ENCODE measurements around the gene ICAM1. TPM values are rescaled to one million over a fixed set of nuclear protein-coding genes. Genes with fewer than 3 reads are reported as not detected.

The ICAM1 gene
- total and polyA plus RNA-seq, 2 of the 13 experiments (the other 11 are each of a cell fraction or from before 2014, with no cell fraction given), result 37.9 to 98.4 TPM

DNA sequence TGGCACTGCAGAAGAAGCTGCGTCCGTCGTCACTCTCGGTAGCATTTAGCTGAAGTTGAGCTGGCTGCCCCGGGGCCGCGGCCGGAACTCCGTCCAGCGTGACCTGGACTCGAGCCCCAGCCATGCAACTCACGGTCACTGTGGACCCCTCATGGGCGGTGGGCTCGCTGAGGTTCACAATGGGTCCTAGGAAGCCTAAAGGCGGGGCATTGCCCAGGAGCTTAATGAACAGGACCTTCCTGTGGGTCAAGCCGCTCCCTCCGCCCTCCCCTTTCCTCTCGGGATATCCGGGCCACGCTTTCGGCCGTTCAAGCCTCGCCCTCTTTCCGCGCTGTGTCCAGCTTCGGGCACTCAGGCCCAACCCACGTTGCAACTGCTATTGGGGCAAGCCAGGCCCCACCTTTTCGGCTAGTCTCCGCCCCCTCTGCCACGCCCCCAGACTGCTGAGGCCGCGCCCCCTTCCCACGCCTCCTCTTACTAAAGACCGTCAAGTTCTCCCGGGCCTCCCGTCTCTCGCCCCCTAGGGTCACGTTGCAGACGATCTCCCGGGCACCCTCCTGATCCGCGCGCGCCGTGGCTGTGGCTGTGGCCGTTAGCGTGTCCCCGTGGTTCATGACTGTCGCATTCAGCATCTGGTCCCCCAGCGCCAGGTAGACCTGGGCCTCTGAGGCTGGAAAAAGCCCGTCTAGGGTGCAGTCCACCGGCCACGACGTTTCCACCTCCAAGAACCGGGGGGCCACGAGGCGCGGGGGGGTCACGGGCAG lies 63.9 kb downstream of the ICAM1 start (continued):
- 0 out of 2 replicates have a peak, but pooled peaks have one; percentile 29 for TF ChIP-seq ZBTB7A (CRISPR knock-in tag; IDR thresholded peaks at IDR 0.05)
- TF ChIP-seq, protein P1, sequence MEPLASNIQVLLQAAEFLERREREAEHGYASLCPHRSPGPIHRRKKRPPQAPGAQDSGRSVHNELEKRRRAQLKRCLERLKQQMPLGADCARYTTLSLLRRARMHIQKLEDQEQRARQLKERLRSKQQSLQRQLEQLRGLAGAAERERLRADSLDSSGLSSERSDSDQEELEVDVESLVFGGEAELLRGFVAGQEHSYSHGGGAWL (CRISPR knock-in tag; IDR thresholded peaks at IDR 0.05), result 0 out of 2 replicates have a peak, but pooled peaks have one; percentile 41
- TF ChIP-seq MYC (CRISPR knock-in tag; IDR thresholded peaks at IDR 0.05; ENCODE audit: borderline replicate concordance), result peak; percentile 87; the same call in 1 of the 2 replicates
- peak; percentile 54; the same call in 1 of the 2 replicates for TF ChIP-seq ISX (CRISPR knock-in tag; conservative IDR thresholded peaks at IDR 0.05)
- no peak for TF ChIP-seq RARG (CRISPR knock-in tag; IDR thresholded peaks at IDR 0.05; ENCODE audit: low read depth)
- peak; percentile 71; the same call in 1 of the 2 replicates for TF ChIP-seq GABPB1 (CRISPR knock-in tag; IDR thresholded peaks at IDR 0.05)
- TF ChIP-seq ZNF24 (IDR thresholded peaks at IDR 0.05), result no peak
- TF ChIP-seq DR1 (CRISPR knock-in tag; IDR thresholded peaks at IDR 0.05), result peak; percentile 88
- TF ChIP-seq FLYWCH1 (CRISPR knock-in tag; IDR thresholded peaks at IDR 0.05), result no peak
- no peak for TF ChIP-seq MIXL1 (CRISPR knock-in tag; IDR thresholded peaks at IDR 0.05)
- TF ChIP-seq ZNF530 (CRISPR knock-in tag; IDR thresholded peaks at IDR 0.05; ENCODE audit: low read depth), result no peak
- no peak for TF ChIP-seq ZNF33A (CRISPR knock-in tag; IDR thresholded peaks at IDR 0.05; ENCODE audit: borderline replicate concordance)
- TF ChIP-seq PHF21A (CRISPR knock-in tag; IDR thresholded peaks at IDR 0.05), result 0 out of 2 replicates have a peak, but pooled peaks have one; percentile 44
- TF ChIP-seq, protein P2, sequence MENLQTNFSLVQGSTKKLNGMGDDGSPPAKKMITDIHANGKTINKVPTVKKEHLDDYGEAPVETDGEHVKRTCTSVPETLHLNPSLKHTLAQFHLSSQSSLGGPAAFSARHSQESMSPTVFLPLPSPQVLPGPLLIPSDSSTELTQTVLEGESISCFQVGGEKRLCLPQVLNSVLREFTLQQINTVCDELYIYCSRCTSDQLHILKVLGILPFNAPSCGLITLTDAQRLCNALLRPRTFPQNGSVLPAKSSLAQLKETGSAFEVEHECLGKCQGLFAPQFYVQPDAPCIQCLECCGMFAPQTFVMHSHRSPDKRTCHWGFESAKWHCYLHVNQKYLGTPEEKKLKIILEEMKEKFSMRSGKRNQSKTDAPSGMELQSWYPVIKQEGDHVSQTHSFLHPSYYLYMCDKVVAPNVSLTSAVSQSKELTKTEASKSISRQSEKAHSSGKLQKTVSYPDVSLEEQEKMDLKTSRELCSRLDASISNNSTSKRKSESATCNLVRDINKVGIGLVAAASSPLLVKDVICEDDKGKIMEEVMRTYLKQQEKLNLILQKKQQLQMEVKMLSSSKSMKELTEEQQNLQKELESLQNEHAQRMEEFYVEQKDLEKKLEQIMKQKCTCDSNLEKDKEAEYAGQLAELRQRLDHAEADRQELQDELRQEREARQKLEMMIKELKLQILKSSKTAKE (CRISPR knock-in tag; IDR thresholded peaks at IDR 0.05; ENCODE audit: borderline replicate concordance), result no peak
- TF ChIP-seq SAP130 (CRISPR knock-in tag; IDR thresholded peaks at IDR 0.05; ENCODE audit: low read depth), result peak; percentile 98
- TF ChIP-seq, protein P3, sequence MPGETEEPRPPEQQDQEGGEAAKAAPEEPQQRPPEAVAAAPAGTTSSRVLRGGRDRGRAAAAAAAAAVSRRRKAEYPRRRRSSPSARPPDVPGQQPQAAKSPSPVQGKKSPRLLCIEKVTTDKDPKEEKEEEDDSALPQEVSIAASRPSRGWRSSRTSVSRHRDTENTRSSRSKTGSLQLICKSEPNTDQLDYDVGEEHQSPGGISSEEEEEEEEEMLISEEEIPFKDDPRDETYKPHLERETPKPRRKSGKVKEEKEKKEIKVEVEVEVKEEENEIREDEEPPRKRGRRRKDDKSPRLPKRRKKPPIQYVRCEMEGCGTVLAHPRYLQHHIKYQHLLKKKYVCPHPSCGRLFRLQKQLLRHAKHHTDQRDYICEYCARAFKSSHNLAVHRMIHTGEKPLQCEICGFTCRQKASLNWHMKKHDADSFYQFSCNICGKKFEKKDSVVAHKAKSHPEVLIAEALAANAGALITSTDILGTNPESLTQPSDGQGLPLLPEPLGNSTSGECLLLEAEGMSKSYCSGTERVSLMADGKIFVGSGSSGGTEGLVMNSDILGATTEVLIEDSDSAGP (CRISPR knock-in tag; IDR thresholded peaks at IDR 0.05; ENCODE audit: borderline replicate concordance), result peak; percentile 70; the same call in 1 of the 2 replicates
- TF ChIP-seq ZNF121 (CRISPR knock-in tag; IDR thresholded peaks at IDR 0.05), result no peak
- TF ChIP-seq FOXJ3 (CRISPR knock-in tag; IDR thresholded peaks at IDR 0.05; ENCODE audit: borderline replicate concordance), result peak; percentile 50; the same call in 1 of the 2 replicates
- peak; percentile 91 for TF ChIP-seq THAP7 (CRISPR knock-in tag; IDR thresholded peaks at IDR 0.05)
- TF ChIP-seq HOMEZ (CRISPR knock-in tag; IDR thresholded peaks at IDR 0.05; ENCODE audit: low read depth), result 0 out of 2 replicates have a peak, but pooled peaks have one; percentile 25
- TF ChIP-seq MBD4 (IDR thresholded peaks at IDR 0.05; ENCODE audit: borderline replicate concordance, low read length), result no peak
- TF ChIP-seq YEATS2 (CRISPR knock-in tag; IDR thresholded peaks at IDR 0.05; ENCODE audit: borderline replicate concordance), result no peak
- TF ChIP-seq KDM1A (CRISPR knock-in tag; IDR thresholded peaks at IDR 0.05), result no peak
- no peak for TF ChIP-seq NR2C2 (CRISPR knock-in tag; IDR thresholded peaks at IDR 0.05; ENCODE audit: borderline replicate concordance)

All from HepG2 (cell line).